Activated T-cell treated with anti-CD3 and anti-CD28 coated beads, Interleukin-2, amount 50 U/mL, for 4 hours (primary cell): Measurements from ENCODE around the gene TBC1D1. TPM values are rescaled to one million over a fixed set of nuclear protein-coding genes. Genes with fewer than 3 reads are reported as not detected.

ENCODE experiments used
- ATAC-seq, 2 donors: fragments of 200-7000 bp; cut with Tn5 transposase; one replicate each; pipeline ENCODE4 v1.10.0; 2021
- DNase-seq: peaks from one replicate; pipeline ENCODE4 v3.0.0-alpha.2; 2020
- H3K27me3 Mint-ChIP-seq: one replicate; pipeline ENCODE4 v1.8.0; 2021; ENCODE audit warnings: low read depth, mixed read lengths
- H3K36me3 Mint-ChIP-seq: one replicate; pipeline ENCODE4 v1.8.0; 2022; ENCODE audit warnings: mixed read lengths; ENCODE audit not compliant: insufficient read depth
- H3K4me1 Mint-ChIP-seq: one replicate; pipeline ENCODE4 v1.8.0; 2021; ENCODE audit warnings: low read depth, mixed read lengths
- H3K4me3 Mint-ChIP-seq: one replicate; pipeline ENCODE4 v1.8.0; 2021; ENCODE audit warnings: mild to moderate bottlenecking, moderate library complexity, mixed read lengths
- H3K9me3 Mint-ChIP-seq: one replicate; pipeline ENCODE4 v1.8.0; 2021; ENCODE audit warnings: mixed read lengths
- total RNA-seq, 3 donors: library from RNA; stranded (reverse); gene quantifications; one replicate each; pipeline ENCODE4 v1.2.1, GENCODE V29; 2021

Gene TBC1D1
- total RNA-seq, 3 donors from 2014 or later, result 29.4 to 42.0 (median 38.8) TPM

DNA sequence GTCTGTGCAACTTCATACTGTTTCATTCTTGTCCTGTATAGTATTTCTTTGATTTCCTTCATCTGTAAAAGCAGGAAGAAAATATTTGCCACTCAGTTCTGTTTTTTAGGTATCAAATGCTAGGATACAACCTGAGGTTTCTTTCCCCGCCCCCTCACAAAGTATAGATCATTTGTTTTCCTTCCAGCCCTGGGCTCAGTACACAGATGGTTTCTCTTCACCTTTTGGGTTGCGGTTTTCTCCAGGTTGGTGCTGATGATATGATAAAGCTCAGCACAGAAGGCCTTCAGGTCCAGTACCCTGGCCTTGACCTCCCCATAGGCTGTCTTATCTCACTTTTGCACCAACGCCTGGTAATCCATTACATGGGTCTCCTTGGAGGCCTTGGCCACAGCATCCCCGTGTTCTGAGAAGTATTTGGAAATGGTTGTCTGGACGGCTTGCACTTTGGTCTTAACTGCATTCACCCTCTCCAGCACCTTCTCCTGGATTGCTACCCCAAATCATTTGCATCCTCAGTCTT is 104.5 kb downstream of the TBC1D1 start:
- H3K4me1 Mint-ChIP-seq, result peaks cover 39% of the 10 kb centered on the region
- H3K9me3 Mint-ChIP-seq, result no peaks in the 10 kb centered on the region
- DNase-seq (no peak), ATAC-seq (no peak)
- H3K4me3 Mint-ChIP-seq, result no peak overlapping the region
- H3K36me3 Mint-ChIP-seq, result peaks cover 15% of the 10 kb centered on the region
- H3K27me3 Mint-ChIP-seq, result no peaks in the 10 kb centered on the region

DNA sequence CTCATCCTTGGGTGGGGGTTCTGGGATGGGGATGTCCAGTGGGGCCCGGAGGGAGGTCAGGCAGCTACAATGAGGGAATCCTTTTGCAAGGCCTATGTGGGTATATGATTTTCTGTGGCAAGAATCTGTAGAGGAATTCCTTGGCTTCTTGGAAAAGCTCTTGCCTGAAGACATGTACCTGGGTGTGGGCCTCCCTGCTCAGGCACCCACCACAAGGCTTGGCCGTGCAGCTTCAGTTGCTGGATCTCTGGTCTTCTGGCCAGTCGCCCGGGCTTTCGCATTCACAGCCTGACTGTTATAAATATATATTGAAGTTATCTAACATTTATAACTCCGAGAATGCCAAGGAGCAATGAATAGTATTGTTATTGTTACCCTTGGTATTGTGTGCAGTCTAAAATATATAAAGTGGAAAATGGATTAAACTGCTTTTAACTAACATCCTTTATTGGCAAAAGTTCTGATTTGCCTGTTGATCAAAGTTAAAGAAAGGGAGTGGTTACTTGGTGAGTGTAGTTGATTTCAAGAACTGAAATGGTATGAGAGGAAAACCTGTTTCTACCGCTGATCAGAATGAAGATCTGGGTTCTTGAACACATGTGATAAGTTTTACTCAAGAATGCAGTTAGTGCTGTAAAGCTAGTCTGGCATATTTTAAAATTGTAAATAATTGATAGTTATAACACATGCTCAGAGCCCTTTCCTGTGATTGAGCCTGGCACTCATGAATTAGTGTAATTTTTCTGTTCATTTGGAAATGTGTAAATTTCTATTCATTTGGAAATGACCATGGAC is 105.3 kb downstream of the TBC1D1 start:
- ATAC-seq, result no peak
- Mint-ChIP-seq H3K4me1 (peaks cover 39% of the 10 kb centered on the region), H3K27me3 (no peaks in the 10 kb centered on the region), H3K9me3 (no peaks in the 10 kb centered on the region), H3K36me3 (peaks cover 15% of the 10 kb centered on the region), H3K4me3 (no peak overlapping the region)
- DNase-seq, result no peak

DNA sequence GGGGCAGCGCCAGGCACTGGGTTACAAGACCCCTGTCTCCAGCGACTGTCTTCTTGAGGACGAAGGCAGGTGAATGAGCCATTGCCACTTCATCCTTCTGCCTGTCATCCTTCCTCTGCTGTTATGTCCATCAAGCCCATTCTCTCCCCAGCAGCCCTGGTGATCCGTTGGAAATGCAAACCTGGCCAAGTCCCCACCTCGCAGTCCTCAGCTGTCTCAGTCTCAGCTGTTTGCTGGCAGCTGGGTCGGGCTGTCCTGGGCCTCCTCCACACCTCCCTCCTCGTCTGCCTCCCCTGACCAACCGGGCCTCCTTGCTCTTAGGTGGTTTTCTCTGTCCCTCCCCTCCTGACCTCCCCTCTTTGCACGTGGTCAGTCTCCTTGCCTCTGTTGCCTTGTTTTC is 107.3 kb downstream of the TBC1D1 start:
- H3K9me3 Mint-ChIP-seq, result no peaks in the 10 kb centered on the region
- no peak for DNase-seq
- no peak for ATAC-seq
- no peak overlapping the region for H3K4me3 Mint-ChIP-seq
- H3K36me3 Mint-ChIP-seq, result peaks cover 9% of the 10 kb centered on the region
- peaks cover 45% of the 10 kb centered on the region for H3K4me1 Mint-ChIP-seq
- H3K27me3 Mint-ChIP-seq, result no peaks in the 10 kb centered on the region

DNA sequence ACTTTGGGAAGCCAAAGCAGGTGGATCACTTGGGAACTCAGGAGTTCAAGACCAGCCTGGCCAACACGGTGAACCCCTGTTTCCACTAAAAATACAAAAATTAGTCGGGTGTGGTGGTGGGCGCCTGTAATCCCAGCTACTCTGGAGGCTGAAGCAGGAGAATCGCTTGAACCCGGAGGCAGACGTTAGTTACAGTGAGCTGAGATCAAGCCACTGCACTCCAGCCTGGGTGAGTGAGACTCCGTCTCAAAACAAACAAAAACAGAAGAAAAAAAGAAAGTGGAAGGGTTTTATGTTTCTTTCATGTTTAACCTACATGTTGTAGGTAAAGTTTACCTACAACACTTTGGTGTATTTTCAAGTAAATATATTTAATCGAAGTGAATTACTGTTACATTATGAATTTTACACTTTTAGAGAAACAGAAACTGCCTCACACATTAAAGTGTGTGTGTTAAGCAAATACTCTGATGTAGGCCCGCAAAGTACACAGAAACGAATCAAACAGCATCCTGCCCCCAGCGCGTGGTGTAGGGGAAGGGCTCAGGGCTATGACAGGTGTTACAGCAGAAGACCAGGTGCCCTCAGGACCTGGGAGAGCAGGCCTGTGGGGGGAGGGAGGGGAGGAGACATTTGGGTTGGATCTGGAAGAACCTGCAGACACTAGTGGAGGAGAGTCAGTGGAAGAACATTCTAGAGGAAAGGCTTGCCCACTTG is 108.3 kb downstream of the TBC1D1 start:
- DNase-seq, result no peak
- peak in 1 of 2 donors; percentile 62 for ATAC-seq
- Mint-ChIP-seq H3K9me3 (no peaks in the 10 kb centered on the region), H3K4me3 (no peak overlapping the region), H3K36me3 (peaks cover 8% of the 10 kb centered on the region), H3K4me1 (peaks cover 46% of the 10 kb centered on the region), H3K27me3 (no peaks in the 10 kb centered on the region)

DNA sequence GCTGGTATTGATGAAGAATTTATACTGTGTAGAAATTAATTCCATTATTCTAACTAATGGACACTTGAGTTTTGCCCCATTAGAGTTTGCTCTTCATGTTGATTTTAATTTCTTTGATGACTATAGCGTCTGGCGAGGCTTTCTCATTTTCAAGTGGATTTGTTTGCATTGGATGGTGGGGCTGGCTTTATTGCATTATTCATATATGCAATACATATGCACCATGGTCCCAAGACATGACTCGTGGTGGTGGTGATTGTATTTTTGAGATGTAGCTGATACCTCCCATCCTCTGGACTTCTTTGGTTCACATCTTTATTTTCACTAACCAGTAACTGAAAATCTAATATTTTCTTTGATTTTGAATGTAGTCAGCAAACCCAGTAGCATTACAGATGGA is 109.1 kb downstream of the TBC1D1 start:
- Mint-ChIP-seq H3K9me3 (no peaks in the 10 kb centered on the region), H3K4me1 (peaks cover 42% of the 10 kb centered on the region), H3K4me3 (no peak overlapping the region), H3K36me3 (peaks cover 8% of the 10 kb centered on the region), H3K27me3 (no peaks in the 10 kb centered on the region)
- ATAC-seq (no peak), DNase-seq (no peak)

DNA sequence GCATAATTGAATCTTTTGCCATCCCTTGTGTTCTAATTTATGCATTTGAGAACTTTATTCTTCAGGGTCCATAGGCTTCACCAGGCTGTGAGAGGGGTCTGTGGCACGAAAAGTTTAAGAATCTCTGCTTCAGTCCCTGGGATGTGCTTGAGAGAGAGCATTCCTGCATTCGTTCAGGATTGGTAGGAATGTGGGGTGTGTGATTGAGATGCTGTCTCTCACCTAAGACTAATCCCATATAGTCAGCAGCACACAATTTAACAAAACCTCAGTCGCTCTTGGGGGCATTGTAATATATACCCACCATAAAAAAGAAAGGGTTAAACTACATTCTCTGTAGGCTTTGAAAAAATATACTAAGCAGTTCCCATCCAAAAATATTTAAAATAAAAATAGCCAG is 111.0 kb downstream of the TBC1D1 start:
- ATAC-seq, result no peak
- peaks cover 7% of the 10 kb centered on the region for H3K36me3 Mint-ChIP-seq

DNA sequence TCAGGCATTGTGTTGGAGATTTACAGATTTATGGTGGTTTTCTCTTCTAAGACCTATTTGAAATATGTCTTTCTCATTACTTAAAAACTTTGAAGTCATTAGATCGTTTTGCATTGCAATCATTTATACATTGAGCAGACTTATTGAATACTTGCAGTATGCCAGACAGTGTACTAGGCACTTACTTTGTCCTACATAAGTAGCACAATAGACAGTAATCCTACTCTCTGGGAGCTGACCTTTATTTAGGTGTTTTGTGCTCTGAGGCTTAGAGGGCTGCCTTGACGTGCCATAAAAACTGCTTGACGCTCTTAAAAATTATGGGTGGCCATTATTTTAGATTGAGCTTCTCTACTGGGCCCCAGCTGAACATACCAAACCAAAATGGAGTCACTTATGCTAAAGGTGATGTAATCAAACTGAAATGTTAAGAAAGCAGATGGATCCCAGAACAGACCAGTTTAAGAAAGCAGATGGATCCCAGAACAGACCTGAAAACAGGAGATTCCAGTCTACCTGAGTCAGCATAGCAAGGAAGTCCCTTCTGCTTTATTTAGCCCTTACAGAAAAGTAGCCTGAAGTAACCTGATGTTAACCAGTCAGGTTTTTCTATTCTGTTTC is 111.7 kb downstream of the TBC1D1 start:
- Mint-ChIP-seq H3K4me1 (peaks cover 43% of the 10 kb centered on the region), H3K27me3 (no peaks in the 10 kb centered on the region), H3K4me3 (no peak overlapping the region), H3K9me3 (no peaks in the 10 kb centered on the region), H3K36me3 (peaks cover 7% of the 10 kb centered on the region)
- no peak for DNase-seq
- no peak for ATAC-seq

More for the DNA sequence above, 111.0 kb downstream of the TBC1D1 start:
- no peak for DNase-seq
- Mint-ChIP-seq H3K27me3 (no peaks in the 10 kb centered on the region), H3K4me1 (peaks cover 43% of the 10 kb centered on the region), H3K4me3 (no peak overlapping the region), H3K9me3 (no peaks in the 10 kb centered on the region)

DNA sequence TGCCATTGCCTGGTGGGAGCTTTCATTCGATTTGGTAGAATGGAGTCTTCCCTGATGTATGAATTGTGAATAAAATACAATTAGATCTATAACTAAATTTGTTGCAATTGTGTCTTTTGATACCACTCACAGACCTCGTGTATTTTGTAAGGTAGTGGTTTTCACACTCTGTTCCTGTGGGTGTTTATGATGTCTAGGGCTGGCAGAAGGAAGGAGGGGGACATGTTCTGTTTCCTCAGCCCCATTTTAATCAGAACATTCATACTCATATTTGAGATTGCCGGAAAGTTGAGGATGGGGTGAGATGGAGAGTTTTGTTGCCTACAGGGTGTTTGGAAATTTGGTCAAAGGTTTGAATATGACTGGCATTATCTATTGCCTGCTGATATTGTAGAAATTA is 112.2 kb downstream of the TBC1D1 start:
- peak in 1 of 2 donors; percentile 56 for ATAC-seq
- Mint-ChIP-seq H3K27me3 (no peaks in the 10 kb centered on the region), H3K4me3 (no peak overlapping the region), H3K9me3 (no peaks in the 10 kb centered on the region), H3K36me3 (peaks cover 4% of the 10 kb centered on the region), H3K4me1 (peaks cover 41% of the 10 kb centered on the region)
- DNase-seq, result no peak

DNA sequence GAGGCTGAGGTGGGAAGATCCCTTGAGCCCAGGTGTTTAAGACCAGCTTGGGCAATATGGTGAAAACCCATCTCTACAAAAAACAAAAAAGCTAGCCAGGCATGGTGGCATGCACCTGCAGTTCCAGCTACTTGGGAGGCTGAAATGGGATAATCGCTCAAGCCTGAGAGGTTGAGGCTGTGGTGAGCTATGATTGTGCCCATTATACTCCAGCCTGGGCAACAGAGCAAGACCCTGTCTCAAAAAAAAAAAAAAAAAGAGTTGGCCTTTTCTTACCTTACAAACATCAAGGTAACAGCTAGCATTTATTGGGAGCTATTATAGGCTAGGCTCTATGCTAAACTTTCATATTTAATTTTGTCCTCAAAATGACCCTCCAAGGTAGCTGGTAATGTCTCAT is 112.7 kb downstream of the TBC1D1 start:
- Mint-ChIP-seq H3K4me1 (peaks cover 43% of the 10 kb centered on the region), H3K4me3 (no peak overlapping the region), H3K9me3 (no peaks in the 10 kb centered on the region), H3K27me3 (no peaks in the 10 kb centered on the region), H3K36me3 (peaks cover 1% of the 10 kb centered on the region)
- ATAC-seq (no peak), DNase-seq (no peak)

DNA sequence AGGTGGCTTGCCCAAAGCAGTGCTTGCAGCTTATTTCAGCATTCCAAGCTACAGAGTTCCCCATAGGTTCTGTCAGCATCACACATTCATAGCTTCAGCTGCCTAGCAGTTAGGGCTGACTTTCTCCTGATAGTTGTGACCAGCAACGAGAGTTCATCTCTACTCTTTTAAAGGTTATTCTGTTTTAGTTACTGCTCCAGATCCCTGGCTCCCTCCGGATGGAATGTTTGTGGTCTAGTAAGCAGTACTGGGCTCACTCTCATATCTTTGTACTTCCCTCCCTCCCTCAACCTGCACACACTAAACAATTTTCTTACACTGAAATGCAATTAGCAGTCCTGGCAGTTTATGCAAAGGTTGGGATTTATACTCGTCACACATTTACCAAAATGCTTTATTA is 113.2 kb downstream of the TBC1D1 start:
- Mint-ChIP-seq H3K4me1 (peaks cover 44% of the 10 kb centered on the region), H3K27me3 (no peaks in the 10 kb centered on the region), H3K9me3 (no peaks in the 10 kb centered on the region), H3K36me3 (peaks cover 1% of the 10 kb centered on the region), H3K4me3 (no peak overlapping the region)
- DNase-seq (no peak), ATAC-seq (no peak)

DNA sequence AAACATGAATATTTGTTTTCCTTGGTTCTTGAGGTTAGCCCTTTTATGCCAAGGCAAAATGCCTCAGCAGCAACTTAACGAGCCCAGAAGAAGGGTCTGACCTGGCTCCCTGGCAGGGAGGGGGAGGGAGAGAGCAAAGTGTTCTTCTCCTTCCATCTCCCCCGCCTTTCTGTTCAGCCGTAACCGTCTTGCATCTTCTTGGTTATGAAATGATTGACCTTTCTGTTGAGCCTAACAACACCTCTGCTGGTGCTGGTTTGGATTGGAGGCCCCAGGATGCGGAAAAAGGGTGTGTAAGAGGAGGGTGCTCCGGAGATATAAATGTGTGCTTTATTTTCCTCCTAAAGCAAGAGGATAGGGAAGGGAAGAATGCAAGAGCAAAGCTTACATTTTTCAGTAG is 114.0 kb downstream of the TBC1D1 start:
- Mint-ChIP-seq H3K36me3 (peaks cover 1% of the 10 kb centered on the region), H3K4me3 (no peak overlapping the region), H3K9me3 (no peaks in the 10 kb centered on the region), H3K4me1 (peaks cover 36% of the 10 kb centered on the region), H3K27me3 (no peaks in the 10 kb centered on the region)
- DNase-seq (no peak), ATAC-seq (no peak)

DNA sequence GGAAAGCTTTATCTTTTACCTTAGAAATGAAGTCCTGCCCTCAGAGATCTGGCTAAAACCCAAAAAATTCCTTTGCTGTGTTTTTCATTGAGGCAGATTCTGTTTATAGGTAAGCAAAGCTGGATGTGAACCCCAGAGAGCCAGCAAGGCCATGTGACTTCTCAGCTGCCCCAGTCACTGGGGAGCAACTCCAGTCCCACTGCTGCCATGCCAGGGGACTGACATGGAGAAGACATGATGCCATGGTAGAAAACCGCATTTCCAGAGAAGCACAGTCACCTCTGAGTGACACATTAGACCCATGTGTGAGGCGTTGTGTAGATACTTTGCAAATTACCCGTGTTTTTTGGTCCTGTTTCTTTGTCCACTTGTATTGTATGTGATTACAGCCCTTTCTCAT is 114.8 kb downstream of the TBC1D1 start:
- no peaks in the 10 kb centered on the region for H3K27me3 Mint-ChIP-seq
- H3K9me3 Mint-ChIP-seq, result no peaks in the 10 kb centered on the region
- DNase-seq (no peak), ATAC-seq (no peak)
- H3K36me3 Mint-ChIP-seq, result peaks cover 1% of the 10 kb centered on the region
- H3K4me1 Mint-ChIP-seq, result peaks cover 38% of the 10 kb centered on the region
- H3K4me3 Mint-ChIP-seq, result no peak overlapping the region

DNA sequence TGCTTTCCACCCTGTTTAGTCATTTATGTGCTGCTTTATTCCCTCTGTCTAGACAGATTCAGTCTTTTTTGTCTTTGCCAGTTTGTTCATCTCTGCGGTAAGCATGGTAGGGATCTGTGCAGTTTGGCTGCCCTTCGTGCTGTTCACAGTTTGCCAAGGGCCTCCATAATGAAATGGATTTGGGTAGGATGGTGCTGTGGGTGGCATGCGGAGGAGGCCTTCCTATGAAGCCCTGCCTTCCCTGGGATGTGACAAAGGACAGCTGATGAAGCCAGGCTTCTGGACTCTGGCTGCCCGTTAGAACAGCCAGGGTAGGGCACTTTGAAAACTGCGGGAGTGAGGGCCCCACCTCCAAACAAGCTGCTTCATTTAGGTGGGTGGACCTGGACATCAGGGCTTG is 116.8 kb downstream of the TBC1D1 start:
- Mint-ChIP-seq H3K9me3 (no peaks in the 10 kb centered on the region), H3K4me3 (no peak overlapping the region), H3K4me1 (peaks cover 37% of the 10 kb centered on the region), H3K27me3 (no peaks in the 10 kb centered on the region), H3K36me3 (peaks cover 1% of the 10 kb centered on the region)
- DNase-seq (no peak), ATAC-seq (no peak)

DNA sequence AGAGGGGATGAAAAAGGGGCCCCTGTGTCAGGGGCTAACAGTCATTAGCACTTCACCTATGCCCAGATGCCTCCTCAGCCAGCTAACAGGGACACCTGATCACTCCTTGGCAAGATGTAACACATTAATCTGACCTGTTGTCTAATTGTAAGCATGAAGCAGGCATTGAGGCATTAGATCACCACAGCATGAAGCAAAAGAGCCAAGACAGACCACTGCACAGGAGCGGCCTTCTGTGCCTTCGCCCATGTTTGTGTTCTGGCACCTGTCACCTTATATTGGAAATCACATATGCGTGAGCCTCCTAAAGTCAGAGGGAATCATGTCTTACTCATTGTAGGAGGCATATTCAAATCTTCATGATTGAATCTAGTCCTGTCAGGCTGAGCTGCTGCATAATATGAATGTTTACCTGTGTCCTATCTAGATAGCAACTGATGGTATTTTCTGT is 117.7 kb downstream of the TBC1D1 start:
- Mint-ChIP-seq H3K27me3 (no peaks in the 10 kb centered on the region), H3K4me1 (peaks cover 29% of the 10 kb centered on the region), H3K9me3 (no peaks in the 10 kb centered on the region), H3K36me3 (peaks cover 1% of the 10 kb centered on the region), H3K4me3 (no peak overlapping the region)
- DNase-seq (no peak), ATAC-seq (no peak)
